H9 (cell line): ENCODE data around the gene VWC2. TPM values are rescaled to one million over a fixed set of nuclear protein-coding genes. Genes with fewer than 3 reads are reported as not detected.
A peak's percentile ranks its signal among the peaks of the same experiment; 100 is the strongest.
"Not testable (repeated sequence)": the region's sequence is repeated elsewhere in the genome, so short reads cannot be mapped to it uniquely, and the experiment has no call there.

Source experiments
- DNase-seq: peaks from one replicate; pipeline ENCODE4 v3.0.0-alpha.2; 2017
- H2AFZ ChIP-seq: one replicate; pipeline ENCODE4 v1.6.1; 2013; ENCODE audit warnings: mild to moderate bottlenecking, low read length, control low read depth, moderate library complexity
- H2AK5ac ChIP-seq: 2 replicates; pipeline ENCODE4 v1.6.1; 2013; ENCODE audit warnings: low read length, control low read depth, mixed read lengths; ENCODE audit not compliant: insufficient read length
- H2BK120ac ChIP-seq: one replicate; pipeline ENCODE4 v1.6.1; 2013; ENCODE audit warnings: low read depth, mild to moderate bottlenecking, low read length, control low read depth, inconsistent platforms; ENCODE audit not compliant: poor library complexity, severe bottlenecking
- H2BK12ac ChIP-seq: 2 replicates; pipeline ENCODE4 v1.6.1; 2013; ENCODE audit warnings: low read length, control low read depth, mixed read lengths, low read depth; ENCODE audit not compliant: insufficient read length
- H2BK15ac ChIP-seq: 2 replicates; pipeline ENCODE4 v1.6.1; 2013; ENCODE audit warnings: low read depth, low read length, control low read depth
- H2BK20ac ChIP-seq: one replicate; pipeline ENCODE4 v1.6.1; 2013; ENCODE audit warnings: low read depth, mild to moderate bottlenecking, low read length, control low read depth, inconsistent platforms; ENCODE audit not compliant: poor library complexity, severe bottlenecking
- H2BK5ac ChIP-seq: 2 replicates; pipeline ENCODE4 v1.6.1; 2013; ENCODE audit warnings: low read length, control low read depth, mixed read lengths; ENCODE audit not compliant: insufficient read length
- H3K14ac ChIP-seq: 2 replicates; pipeline ENCODE4 v1.6.1; 2013; ENCODE audit warnings: low read length, control low read depth; ENCODE audit not compliant: insufficient read depth
- H3K18ac ChIP-seq: 2 replicates; pipeline ENCODE4 v1.6.1; 2013; ENCODE audit warnings: low read depth, mild to moderate bottlenecking, mixed read lengths, low read length, control low read depth; ENCODE audit not compliant: insufficient read length
- H3K23ac ChIP-seq: 2 replicates; pipeline ENCODE4 v1.6.1; 2013; ENCODE audit warnings: low read length, control low read depth, mixed read lengths, low read depth; ENCODE audit not compliant: insufficient read length
- H3K23me2 ChIP-seq: 2 replicates; pipeline ENCODE4 v1.6.1; 2013; ENCODE audit warnings: low read depth, mild to moderate bottlenecking, mixed read lengths, low read length, control low read depth; ENCODE audit not compliant: insufficient read length, poor library complexity, severe bottlenecking
- H3K27ac ChIP-seq: 2 replicates; pipeline ENCODE4 v1.5.1; 2013; ENCODE audit warnings: low read length, control low read depth, mixed read lengths, low read depth; ENCODE audit not compliant: insufficient read length
- H3K27me3 ChIP-seq: 2 replicates; pipeline ENCODE4 v1.6.1; 2013; ENCODE audit warnings: low read length, control low read depth, inconsistent platforms; ENCODE audit not compliant: insufficient read depth
- H3K4ac ChIP-seq: 2 replicates; pipeline ENCODE4 v1.6.1; 2013; ENCODE audit warnings: low read depth, mild to moderate bottlenecking, control low read depth, inconsistent platforms, low read length, moderate library complexity
- H3K4me1 ChIP-seq: 2 replicates; pipeline ENCODE4 v1.6.1; 2013; ENCODE audit warnings: low read length, control low read depth, inconsistent platforms; ENCODE audit not compliant: insufficient read depth
- H3K4me2 ChIP-seq: 2 replicates; pipeline ENCODE4 v1.6.1; 2013; ENCODE audit warnings: low read length, control low read depth, mixed read lengths; ENCODE audit not compliant: insufficient read length, insufficient read depth
- H3K56ac ChIP-seq: 2 replicates; pipeline ENCODE4 v1.6.1; 2013; ENCODE audit warnings: low read depth, mild to moderate bottlenecking, mixed read lengths, low read length, control low read depth; ENCODE audit not compliant: insufficient read length
- H3K79me1 ChIP-seq: 2 replicates; pipeline ENCODE4 v1.6.1; 2013; ENCODE audit warnings: low read depth, mild to moderate bottlenecking, moderate library complexity, low read length, control low read depth, inconsistent platforms; ENCODE audit not compliant: insufficient read depth, poor library complexity, severe bottlenecking
- H3K79me2 ChIP-seq: 2 replicates; pipeline ENCODE4 v1.6.1; 2013; ENCODE audit warnings: low read length, control low read depth, inconsistent platforms; ENCODE audit not compliant: insufficient read depth
- H3K9ac ChIP-seq: 2 replicates; pipeline ENCODE4 v1.6.1; 2013; ENCODE audit warnings: low read length, control low read depth, mixed read lengths; ENCODE audit not compliant: insufficient read length; ENCODE audit errors: extremely low read depth
- H3K9me3 ChIP-seq: one replicate; pipeline ENCODE4 v1.6.1; 2013; ENCODE audit warnings: low read depth, low read length, inconsistent platforms; ENCODE audit not compliant: control insufficient read depth
- H3T11ph ChIP-seq: one replicate; pipeline ENCODE4 v1.6.1; 2013; ENCODE audit warnings: mild to moderate bottlenecking, low read length, control low read depth, inconsistent platforms
- H4K20me1 ChIP-seq: one replicate; pipeline ENCODE4 v1.6.1; 2013; ENCODE audit not compliant: control insufficient read depth, insufficient read length, insufficient read depth
- H4K5ac ChIP-seq: 2 replicates; pipeline ENCODE4 v1.6.1; 2013; ENCODE audit warnings: low read depth, mild to moderate bottlenecking, mixed read lengths, low read length, control low read depth; ENCODE audit not compliant: insufficient read length
- H4K8ac ChIP-seq: replicated peaks from 2 replicates; pipeline ENCODE4 v1.6.1; 2013; ENCODE audit warnings: low read length, control low read depth, mixed read lengths, low read depth; ENCODE audit not compliant: insufficient read length
- H4K91ac ChIP-seq: 2 replicates; pipeline ENCODE4 v1.6.1; 2013; ENCODE audit warnings: low read depth, mild to moderate bottlenecking, moderate library complexity, mixed read lengths, low read length, control low read depth; ENCODE audit not compliant: insufficient read length
- H3K27ac Mint-ChIP-seq, 3 experiments: 2 replicates in 2 of 3; 3 replicates in 1 of 3; pipeline ENCODE4 v1.8.0; 2020 to 2021; ENCODE audit warnings: mixed read lengths in 3 of 3, mild to moderate bottlenecking in 1 of 3, moderate library complexity in 1 of 3
- H3K27me3 Mint-ChIP-seq: 2 replicates; pipeline ENCODE4 v1.8.0; 2021; ENCODE audit warnings: low read depth, mild to moderate bottlenecking, moderate library complexity, mixed read lengths
- H3K36me3 Mint-ChIP-seq, 3 experiments: 2 replicates in 2 of 3; 3 replicates in 1 of 3; pipeline ENCODE4 v1.8.0; 2020 to 2021; ENCODE audit warnings: low read depth in 3 of 3, mixed read lengths in 3 of 3; ENCODE audit not compliant: insufficient read depth in 1 of 3
- H3K4me1 Mint-ChIP-seq, 2 experiments: 2 replicates each; pipeline ENCODE4 v1.8.0; 2020; ENCODE audit warnings: mixed read lengths in 2 of 2
- H3K4me3 Mint-ChIP-seq, 2 experiments: 2 replicates in 1 of 2; 3 replicates in 1 of 2; pipeline ENCODE4 v1.8.0; 2020 to 2021; ENCODE audit warnings: mild to moderate bottlenecking in 2 of 2, mixed read lengths in 2 of 2, moderate library complexity in 1 of 2
- H3K9me3 Mint-ChIP-seq, 2 experiments: 2 replicates in 1 of 2; 3 replicates in 1 of 2; pipeline ENCODE4 v1.8.0; 2020; ENCODE audit warnings: mild to moderate bottlenecking in 2 of 2, mixed read lengths in 2 of 2, moderate library complexity in 1 of 2
- CTCF ChIP-seq: fragments of 200-600 bp; sonication (generic); conservative IDR thresholded peaks from 3 replicates; pipeline ENCODE4 v1.8.0; 2021; ENCODE audit warnings: antibody characterized with exemption, mild to moderate bottlenecking
- WGBS: extraction: QIAGEN DNeasy Blood & Tissue Kit; methylation state at CpG from one replicate; pipeline ENCODE4 v1.1.7; 2013; ENCODE audit warnings: missing lambda C conversion rate, low lambda C conversion rate, mixed read lengths; ENCODE audit not compliant: insufficient read length; ENCODE audit errors: extremely low coverage; 5-methylcytosine and 5-hydroxymethylcytosine counted together
- total RNA-seq: library from RNA; stranded (reverse); gene quantifications from 2 replicates; pipeline ENCODE4 v1.2.1, GENCODE V29; 2021

VWC2 gene
- total RNA-seq, 1 experiment from 2014 or later, result 0.02 TPM

- Histone ChIP-seq H3K56ac (no peak overlapping the region), H2AFZ (no peak overlapping the region), H3K23me2 (no peaks in the 10 kb centered on the region), H2AK5ac (no peak overlapping the region), H3K27me3 (no peaks in the 10 kb centered on the region), H3T11ph (no peak overlapping the region), H3K79me1 (no peaks in the 10 kb centered on the region), H3K79me2 (no peaks in the 10 kb centered on the region), H3K23ac (no peak overlapping the region), H2BK12ac (no peak overlapping the region), H2BK20ac (no peak overlapping the region), H3K4me1 (peaks cover 6% of the 10 kb centered on the region; the same call in 1 of the 2 replicates), H3K9me3 (no peaks in the 10 kb centered on the region), H3K4ac (no peak overlapping the region), H3K4me2 (no peak overlapping the region), H2BK5ac (no peak overlapping the region), H4K91ac (no peak overlapping the region), H2BK120ac (no peak overlapping the region), H2BK15ac (no peak overlapping the region), H3K9ac (no peak overlapping the region), H4K20me1 (no peaks in the 10 kb centered on the region), H3K27ac (no peak overlapping the region), H3K14ac (no peak overlapping the region), H3K18ac (no peak overlapping the region), H4K8ac (no peak overlapping the region), H4K5ac (no peak overlapping the region)
- Mint-ChIP-seq H3K4me3 (no peak overlapping the region), H3K9me3 (no peaks in the 10 kb centered on the region), H3K4me1 (peaks cover 19 to 26% of the 10 kb centered on the region in 2 experiments), H3K27ac (0 out of 7 replicates have a peak overlapping the region, but pooled peaks of 1 of the 3 experiments have one; percentile 16), H3K36me3 (no peaks in the 10 kb centered on the region; a peak in 1 of 7 replicates), H3K27me3 (no peaks in the 10 kb centered on the region)
- peak; percentile 49 for TF ChIP-seq CTCF
- WGBS, result no CpG with 5 or more reads among the region's 10 CpGs
- DNase-seq, result peak; percentile 41
These were observed 77.6 kb downstream of the VWC2 start for GRCh38 chr7:49850921-49851613.

- not testable (repeated sequence) for H2BK12ac ChIP-seq, H3K23ac ChIP-seq, H4K91ac ChIP-seq, H3K4me3 Mint-ChIP-seq, DNase-seq, H3K79me1 ChIP-seq, H2AK5ac ChIP-seq, H3K27me3 ChIP-seq, H3K18ac ChIP-seq, H2BK120ac ChIP-seq, H3K4me1 ChIP-seq, H3K27me3 Mint-ChIP-seq, H4K20me1 ChIP-seq, H3K36me3 Mint-ChIP-seq, H3K27ac ChIP-seq, H3K23me2 ChIP-seq, H3K79me2 ChIP-seq, H3K9me3 Mint-ChIP-seq, H3K4ac ChIP-seq, H4K5ac ChIP-seq, H2AFZ ChIP-seq, H2BK5ac ChIP-seq, H3K4me2 ChIP-seq, H3K56ac ChIP-seq, H3T11ph ChIP-seq, H3K9me3 ChIP-seq, H2BK20ac ChIP-seq, H2BK15ac ChIP-seq, H3K9ac ChIP-seq, H3K14ac ChIP-seq, H4K8ac ChIP-seq
- peak overlapping the region in 1 of 3 experiments; percentile 31; a peak in 1 of 7 replicates for H3K27ac Mint-ChIP-seq
- WGBS, result no CpG with 5 or more reads among the region's 9 CpGs
- H3K4me1 Mint-ChIP-seq, result peaks cover 22 to 29% of the 10 kb centered on the region in 2 experiments
These were observed 78.1 kb downstream of the VWC2 start for GRCh38 chr7:49851614-49851934.
